PFSK-1 (cell line): ENCODE results near the gene CHIT1.

ENCODE experiments used
- POLR2AphosphoS5 ChIP-seq: IDR thresholded peaks from 2 replicates; pipeline ENCODE4 v1.6.1; 2012; ENCODE audit warnings: low read depth, mild to moderate bottlenecking, control low read depth, low read length, moderate library complexity
- REST ChIP-seq, 2 experiments: IDR thresholded peaks; 2 replicates each; pipeline versions ENCODE4 v1.6.1 to v1.8.0; 2011 to 2012; ENCODE audit warnings: low read depth in 2 of 2, low read length in 2 of 2, control low read depth in 1 of 2, inconsistent platforms in 1 of 2, mild to moderate bottlenecking in 1 of 2, moderate library complexity in 1 of 2; ENCODE audit not compliant: insufficient read depth in 1 of 2
- TAF1 ChIP-seq: IDR thresholded peaks from 2 replicates; pipeline ENCODE4 v1.6.1; 2012; ENCODE audit warnings: low read length, control low read depth, borderline replicate concordance; ENCODE audit not compliant: insufficient read depth

- TF ChIP-seq TAF1: no peak
- TF ChIP-seq POLR2AphosphoS5: no peak
- TF ChIP-seq REST (IDR thresholded peaks at IDR 0.05; ENCODE audit: insufficient read depth in 1 of 2, low read depth in 2 of 2, low read length in 2 of 2): no peak
Measured at GRCh38 chr1:203251466-203251865, 22.0 kb upstream of the CHIT1 start.
